ENCODE data around the gene DNAH17.

GRCh38 chr17:78605429-78605828, 28.2 kb upstream of the DNAH17 start:
- TF ChIP-seq CTCF (IDR thresholded peaks at IDR 0.05) (no peak), POLR2A (IDR thresholded peaks at IDR 0.05) (no peak)
